K562 (cell line): ENCODE measurements around the gene FBLN7.

Experiments used
- CTBP1 ChIP-seq: fragments of 450-650 bp; IDR thresholded peaks from 2 replicates; pipeline ENCODE4 v1.6.1; 2016; ENCODE audit warnings: borderline replicate concordance
- CTCF ChIP-seq, 3 experiments: IDR thresholded peaks in 2 of 3; conservative IDR thresholded peaks in 1 of 3; 2 replicates each; pipeline ENCODE4 v1.5.1; 2011 to 2012; ENCODE audit warnings: low read length in 3 of 3, mild to moderate bottlenecking in 3 of 3, control low read depth in 2 of 3, improper control_type of control experiment in 1 of 3, inconsistent platforms in 1 of 3, low read depth in 1 of 3, mixed read lengths in 1 of 3, moderate library complexity in 1 of 3; ENCODE audit not compliant: insufficient read depth in 2 of 3
- HDAC8 ChIP-seq: fragments of 450-650 bp; IDR thresholded peaks from 2 replicates; pipeline ENCODE4 v1.6.1; 2016; ENCODE audit warnings: mild to moderate bottlenecking, missing genetic modification characterization, moderate library complexity, missing compliant biosample characterization
- ILF3 ChIP-seq: fragments of 450-650 bp; IDR thresholded peaks from 2 replicates; pipeline ENCODE4 v1.6.1; 2018; ENCODE audit warnings: antibody characterized with exemption, mild to moderate bottlenecking, moderate library complexity, borderline replicate concordance
- JUN ChIP-seq, 2 experiments: sonication (generic) in 1 of 2; formaldehyde crosslinking in 1 of 2; IDR thresholded peaks; 2 replicates each; pipeline versions ENCODE4 v1.6.1 to v1.8.0; 2012 to 2022; ENCODE audit warnings: borderline replicate concordance in 2 of 2, mild to moderate bottlenecking in 2 of 2, improper control_type of control experiment in 1 of 2, low read depth in 1 of 2, low read length in 1 of 2, missing genetic modification reagents in 1 of 2
- JUND ChIP-seq, 2 experiments: IDR thresholded peaks; 2 replicates in 1 of 2; 3 replicates in 1 of 2; pipeline ENCODE4 v1.6.1; 2011; ENCODE audit warnings: borderline replicate concordance in 2 of 2, low read depth in 2 of 2, low read length in 2 of 2, improper control_type of control experiment in 1 of 2, missing biosample characterization in 1 of 2, missing genetic modification characterization in 1 of 2, missing genetic modification reagents in 1 of 2
- POLR2A ChIP-seq: fragments of 450-650 bp; conservative IDR thresholded peaks from 2 replicates; pipeline ENCODE4 v1.6.1; 2016
- REST ChIP-seq, 2 experiments: fragments of 450-650 bp; formaldehyde crosslinking in 1 of 2; IDR thresholded peaks; 2 replicates each; pipeline versions ENCODE4 v1.4.0 to v1.6.1; 2014 to 2020; ENCODE audit warnings: mild to moderate bottlenecking in 2 of 2, borderline replicate concordance in 1 of 2, low read depth in 1 of 2
- SNIP1 ChIP-seq: fragments of 450-650 bp; IDR thresholded peaks from 2 replicates; pipeline ENCODE4 v1.7.1; 2017; ENCODE audit warnings: low read depth, mild to moderate bottlenecking
- TCF7L2 ChIP-seq: fragments of 150-350 bp; IDR thresholded peaks from 2 replicates; pipeline ENCODE4 v1.6.1; 2016; ENCODE audit warnings: low read depth, mild to moderate bottlenecking, low read length, moderate library complexity
- ZKSCAN8 ChIP-seq: fragments of 200-800 bp; sonication (Bioruptor generic); IDR thresholded peaks from 2 replicates; pipeline ENCODE4 v1.6.1; 2016; ENCODE audit warnings: missing genetic modification characterization, missing compliant biosample characterization

- TF ChIP-seq HDAC8, result no peak
- TF ChIP-seq CTCF (IDR thresholded peaks at IDR 0.05 in 2 of 3, conservative IDR thresholded peaks at IDR 0.05 in 1 of 3; ENCODE audit: insufficient read depth in 2 of 3, low read depth in 1 of 3, low read length in 3 of 3), result no peak
- no peak for TF ChIP-seq CTBP1
- no peak for TF ChIP-seq JUND (IDR thresholded peaks at IDR 0.05; ENCODE audit: borderline replicate concordance, low read depth, low read length)
- no peak for TF ChIP-seq JUND (tag; IDR thresholded peaks at IDR 0.05; ENCODE audit: borderline replicate concordance, low read depth, low read length)
- TF ChIP-seq ILF3, result no peak
- no peak for TF ChIP-seq REST (IDR thresholded peaks at IDR 0.05; ENCODE audit: borderline replicate concordance)
- TF ChIP-seq REST (CRISPR knock-in tag; IDR thresholded peaks at IDR 0.05; ENCODE audit: low read depth), result no peak
- TF ChIP-seq POLR2A, result no peak
- TF ChIP-seq ZKSCAN8 (CRISPR knock-in tag), result no peak
- no peak for TF ChIP-seq SNIP1
- TF ChIP-seq JUN (IDR thresholded peaks at IDR 0.05; ENCODE audit: borderline replicate concordance, low read depth, low read length), result no peak
- no peak for TF ChIP-seq JUN (CRISPR knock-in tag; IDR thresholded peaks at IDR 0.05; ENCODE audit: borderline replicate concordance)
- TF ChIP-seq TCF7L2, result no peak
Observed at GRCh38 chr2:112153179-112153490, 14.9 kb downstream of the FBLN7 start.
